ENCODE results near the gene PDK2. TPM values are rescaled to one million over a fixed set of nuclear protein-coding genes. Genes with fewer than 3 reads are reported as not detected.

Gene PDK2
- total and polyA plus RNA-seq, 2 experiments from 2014 or later: 12.0 to 15.9 TPM

DNA sequence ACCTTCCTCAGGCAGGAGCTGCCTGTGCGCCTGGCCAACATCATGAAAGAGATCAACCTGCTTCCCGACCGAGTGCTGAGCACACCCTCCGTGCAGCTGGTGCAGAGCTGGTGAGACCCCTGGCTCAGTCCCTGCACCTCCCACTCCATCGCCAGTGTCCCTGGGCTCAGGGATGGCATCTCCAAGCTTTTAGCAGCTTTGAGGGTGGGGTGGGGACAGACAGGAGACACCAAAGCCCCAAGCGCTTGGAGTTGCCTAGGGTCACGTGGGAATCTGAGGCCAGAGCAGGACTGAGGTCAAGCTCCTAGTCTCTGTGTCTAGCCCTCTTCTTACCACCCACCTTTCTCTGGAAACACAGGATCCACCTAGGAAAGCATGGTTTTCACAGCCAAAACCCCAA lies 2.3 kb downstream of the PDK2 start:
- ATAC-seq: no peak
- Histone ChIP-seq H3K4me2 (no peak overlapping the region), H3K27ac (ENCODE audit: low read depth) (no peak overlapping the region), H3K27me3 (ENCODE audit: insufficient read depth) (no peaks in the 10 kb centered on the region), H4K20me1 (replicated peaks; ENCODE audit: insufficient read depth) (no peaks in the 10 kb centered on the region), H3K4me1 (ENCODE audit: insufficient read depth) (peaks cover 13% of the 10 kb centered on the region; the same call in 1 of the 2 replicates), H3K4me3 (no peak overlapping the region), H3K79me2 (replicated peaks; ENCODE audit: insufficient read depth) (no peaks in the 10 kb centered on the region), H3K36me3 (ENCODE audit: insufficient read depth) (no peaks in the 10 kb centered on the region), H2AFZ (no peak overlapping the region), H3K9me2 (ENCODE audit: insufficient read depth) (no peaks in the 10 kb centered on the region), H3F3A (replicated peaks; ENCODE audit: low read depth) (no peaks in the 10 kb centered on the region)
- Mint-ChIP-seq H3K27ac (no peak overlapping the region; the same call in 1 of the 2 replicates), H3K4me1 (peaks cover 22% of the 10 kb centered on the region), H3K27me3 (ENCODE audit: insufficient read depth, low read depth, poor library complexity) (peaks cover 14% of the 10 kb centered on the region), H3K9me3 (no peaks in the 10 kb centered on the region), H3K36me3 (ENCODE audit: low read depth) (peaks cover 2% of the 10 kb centered on the region; the same call in 1 of the 3 replicates), H3K4me3 (no peak overlapping the region)
- TF ChIP-seq EZH2phosphoT487 (IDR thresholded peaks at IDR 0.05; ENCODE audit: unreplicated experiment) (no peak), CREB1 (CRISPR knock-in tag; IDR thresholded peaks at IDR 0.05; ENCODE audit: low read depth) (no peak), STAT1 (IDR thresholded peaks at IDR 0.05; ENCODE audit: unreplicated experiment) (no peak), JUNB (IDR thresholded peaks at IDR 0.05; ENCODE audit: unreplicated experiment) (no peak), ZNF331 (CRISPR knock-in tag; IDR thresholded peaks at IDR 0.05; ENCODE audit: low read depth) (no peak)
- TF ChIP-seq, protein P1, sequence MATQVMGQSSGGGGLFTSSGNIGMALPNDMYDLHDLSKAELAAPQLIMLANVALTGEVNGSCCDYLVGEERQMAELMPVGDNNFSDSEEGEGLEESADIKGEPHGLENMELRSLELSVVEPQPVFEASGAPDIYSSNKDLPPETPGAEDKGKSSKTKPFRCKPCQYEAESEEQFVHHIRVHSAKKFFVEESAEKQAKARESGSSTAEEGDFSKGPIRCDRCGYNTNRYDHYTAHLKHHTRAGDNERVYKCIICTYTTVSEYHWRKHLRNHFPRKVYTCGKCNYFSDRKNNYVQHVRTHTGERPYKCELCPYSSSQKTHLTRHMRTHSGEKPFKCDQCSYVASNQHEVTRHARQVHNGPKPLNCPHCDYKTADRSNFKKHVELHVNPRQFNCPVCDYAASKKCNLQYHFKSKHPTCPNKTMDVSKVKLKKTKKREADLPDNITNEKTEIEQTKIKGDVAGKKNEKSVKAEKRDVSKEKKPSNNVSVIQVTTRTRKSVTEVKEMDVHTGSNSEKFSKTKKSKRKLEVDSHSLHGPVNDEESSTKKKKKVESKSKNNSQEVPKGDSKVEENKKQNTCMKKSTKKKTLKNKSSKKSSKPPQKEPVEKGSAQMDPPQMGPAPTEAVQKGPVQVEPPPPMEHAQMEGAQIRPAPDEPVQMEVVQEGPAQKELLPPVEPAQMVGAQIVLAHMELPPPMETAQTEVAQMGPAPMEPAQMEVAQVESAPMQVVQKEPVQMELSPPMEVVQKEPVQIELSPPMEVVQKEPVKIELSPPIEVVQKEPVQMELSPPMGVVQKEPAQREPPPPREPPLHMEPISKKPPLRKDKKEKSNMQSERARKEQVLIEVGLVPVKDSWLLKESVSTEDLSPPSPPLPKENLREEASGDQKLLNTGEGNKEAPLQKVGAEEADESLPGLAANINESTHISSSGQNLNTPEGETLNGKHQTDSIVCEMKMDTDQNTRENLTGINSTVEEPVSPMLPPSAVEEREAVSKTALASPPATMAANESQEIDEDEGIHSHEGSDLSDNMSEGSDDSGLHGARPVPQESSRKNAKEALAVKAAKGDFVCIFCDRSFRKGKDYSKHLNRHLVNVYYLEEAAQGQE (IDR thresholded peaks at IDR 0.05; ENCODE audit: unreplicated experiment): no peak
- TF ChIP-seq, protein P2, sequence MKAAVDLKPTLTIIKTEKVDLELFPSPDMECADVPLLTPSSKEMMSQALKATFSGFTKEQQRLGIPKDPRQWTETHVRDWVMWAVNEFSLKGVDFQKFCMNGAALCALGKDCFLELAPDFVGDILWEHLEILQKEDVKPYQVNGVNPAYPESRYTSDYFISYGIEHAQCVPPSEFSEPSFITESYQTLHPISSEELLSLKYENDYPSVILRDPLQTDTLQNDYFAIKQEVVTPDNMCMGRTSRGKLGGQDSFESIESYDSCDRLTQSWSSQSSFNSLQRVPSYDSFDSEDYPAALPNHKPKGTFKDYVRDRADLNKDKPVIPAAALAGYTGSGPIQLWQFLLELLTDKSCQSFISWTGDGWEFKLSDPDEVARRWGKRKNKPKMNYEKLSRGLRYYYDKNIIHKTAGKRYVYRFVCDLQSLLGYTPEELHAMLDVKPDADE (IDR thresholded peaks at IDR 0.05): no peak
- TF ChIP-seq, protein P3, sequence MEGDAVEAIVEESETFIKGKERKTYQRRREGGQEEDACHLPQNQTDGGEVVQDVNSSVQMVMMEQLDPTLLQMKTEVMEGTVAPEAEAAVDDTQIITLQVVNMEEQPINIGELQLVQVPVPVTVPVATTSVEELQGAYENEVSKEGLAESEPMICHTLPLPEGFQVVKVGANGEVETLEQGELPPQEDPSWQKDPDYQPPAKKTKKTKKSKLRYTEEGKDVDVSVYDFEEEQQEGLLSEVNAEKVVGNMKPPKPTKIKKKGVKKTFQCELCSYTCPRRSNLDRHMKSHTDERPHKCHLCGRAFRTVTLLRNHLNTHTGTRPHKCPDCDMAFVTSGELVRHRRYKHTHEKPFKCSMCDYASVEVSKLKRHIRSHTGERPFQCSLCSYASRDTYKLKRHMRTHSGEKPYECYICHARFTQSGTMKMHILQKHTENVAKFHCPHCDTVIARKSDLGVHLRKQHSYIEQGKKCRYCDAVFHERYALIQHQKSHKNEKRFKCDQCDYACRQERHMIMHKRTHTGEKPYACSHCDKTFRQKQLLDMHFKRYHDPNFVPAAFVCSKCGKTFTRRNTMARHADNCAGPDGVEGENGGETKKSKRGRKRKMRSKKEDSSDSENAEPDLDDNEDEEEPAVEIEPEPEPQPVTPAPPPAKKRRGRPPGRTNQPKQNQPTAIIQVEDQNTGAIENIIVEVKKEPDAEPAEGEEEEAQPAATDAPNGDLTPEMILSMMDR (conservative IDR thresholded peaks at IDR 0.05; ENCODE audit: low read depth in 2 of 2): no peak
- no peak for DNase-seq (ENCODE audit: low spot score)

DNA sequence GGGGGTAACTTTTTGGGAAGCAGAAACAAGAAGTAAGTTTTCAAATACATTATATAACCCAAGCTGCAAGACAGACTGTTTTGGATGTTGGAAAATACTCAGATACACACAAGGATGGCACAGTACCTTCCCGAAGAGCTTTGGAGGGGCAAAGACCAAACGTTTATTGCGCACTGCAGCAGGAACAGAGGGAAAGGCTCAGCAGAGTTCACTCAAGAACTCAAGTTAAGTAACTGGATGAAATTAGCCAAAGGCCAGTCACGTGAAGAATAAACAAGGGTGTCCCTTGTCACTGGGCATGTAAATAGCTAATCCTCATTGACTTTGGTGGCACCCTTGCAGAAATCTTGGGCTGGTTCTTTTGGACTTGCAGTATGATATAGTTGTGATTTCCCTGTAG lies 2.8 kb downstream of the PDK2 start:
- Histone ChIP-seq H3K4me2 (no peak overlapping the region), H3F3A (replicated peaks; ENCODE audit: low read depth) (no peaks in the 10 kb centered on the region)
- TF ChIP-seq JUNB (IDR thresholded peaks at IDR 0.05; ENCODE audit: unreplicated experiment): no peak
- TF ChIP-seq EZH2 (IDR thresholded peaks at IDR 0.05; ENCODE audit: low read depth, unreplicated experiment): no peak
- TF ChIP-seq, protein P1 (IDR thresholded peaks at IDR 0.05; ENCODE audit: unreplicated experiment): no peak
- TF ChIP-seq CREB1 (CRISPR knock-in tag; IDR thresholded peaks at IDR 0.05; ENCODE audit: low read depth): no peak
- no peak for TF ChIP-seq STAT1 (IDR thresholded peaks at IDR 0.05; ENCODE audit: unreplicated experiment)
- TF ChIP-seq, protein P3 (conservative IDR thresholded peaks at IDR 0.05; ENCODE audit: low read depth in 2 of 2): no peak
- no peak for TF ChIP-seq ZNF114 (CRISPR knock-in tag; IDR thresholded peaks at IDR 0.05)
- no peak for TF ChIP-seq POLR2AphosphoS5 (IDR thresholded peaks at IDR 0.05; ENCODE audit: low read depth)
- no peak for TF ChIP-seq NANOG (IDR thresholded peaks at IDR 0.05; ENCODE audit: borderline replicate concordance)

More for the DNA sequence above, 2.8 kb downstream of the PDK2 start:
- Histone ChIP-seq H3K27ac (ENCODE audit: low read depth) (no peak overlapping the region), H3K79me2 (replicated peaks; ENCODE audit: insufficient read depth) (no peaks in the 10 kb centered on the region), H2AFZ (no peak overlapping the region), H3K4me1 (ENCODE audit: insufficient read depth) (peaks cover 13% of the 10 kb centered on the region; the same call in 1 of the 2 replicates), H3K4me3 (no peak overlapping the region), H3K9me2 (ENCODE audit: insufficient read depth) (no peaks in the 10 kb centered on the region), H3K27me3 (ENCODE audit: insufficient read depth) (no peaks in the 10 kb centered on the region), H4K20me1 (replicated peaks; ENCODE audit: insufficient read depth) (no peaks in the 10 kb centered on the region), H3K36me3 (ENCODE audit: insufficient read depth) (no peaks in the 10 kb centered on the region)
- Mint-ChIP-seq H3K27me3 (ENCODE audit: insufficient read depth, low read depth, poor library complexity) (peaks cover 16% of the 10 kb centered on the region), H3K4me1 (peaks cover 22% of the 10 kb centered on the region), H3K4me3 (no peak overlapping the region), H3K36me3 (ENCODE audit: low read depth) (peaks cover 2% of the 10 kb centered on the region; the same call in 1 of the 3 replicates), H3K9me3 (no peaks in the 10 kb centered on the region), H3K27ac (no peak overlapping the region)
- ATAC-seq: no peak
- DNase-seq (ENCODE audit: low spot score): no peak
